ENCODE results near the gene EIPR1. TPM values are rescaled to one million over a fixed set of nuclear protein-coding genes. Genes with fewer than 3 reads are reported as not detected.

EIPR1 gene
- total and polyA plus RNA-seq, 10 of the 15 experiments (the other 5 are each of a cell fraction or from before 2014, with no cell fraction given): 23.6 to 61.2 (median 42.2) TPM

GRCh38 chr2:3277748-3278520, 99.7 kb downstream of the EIPR1 start:
- Histone ChIP-seq H3K79me2 (ENCODE audit: control insufficient read depth, insufficient read depth, low read length) (no peaks in the 10 kb centered on the region), H3K4me3 (no peak overlapping the region), H3K9ac (ENCODE audit: control insufficient read depth, insufficient read depth, low read length) (no peak overlapping the region), H4K20me1 (ENCODE audit: control insufficient read depth, insufficient read depth) (no peaks in the 10 kb centered on the region), H3K27me3 (replicated peaks in 1 of 2; ENCODE audit: control insufficient read depth in 2 of 2, insufficient read depth in 2 of 2, low read length in 1 of 2) (no peaks in the 10 kb centered on the region), H3K4me2 (ENCODE audit: control insufficient read depth, insufficient read depth) (no peak overlapping the region), H2AFZ (ENCODE audit: control insufficient read depth, low read depth, low read length) (no peak overlapping the region), H3K27ac (ENCODE audit: control insufficient read depth, insufficient read depth) (no peak overlapping the region), H3K36me3 (ENCODE audit: control insufficient read depth in 2 of 2, insufficient read depth in 2 of 2, low read length in 1 of 2) (peaks cover 3 to 6% of the 10 kb centered on the region in 2 experiments; a peak in 2 of 4 replicates), H3K9me3 (replicated peaks; ENCODE audit: control insufficient read depth, insufficient read depth, low read length) (peaks cover 5% of the 10 kb centered on the region), H3K4me1 (ENCODE audit: control insufficient read depth, insufficient read depth, low read length) (no peaks in the 10 kb centered on the region)
- no TSS peak for BruUV-seq (replicated peaks)
- ATAC-seq (no peak), DNase-seq (ENCODE audit: low read depth, low spot score) (no peak), FAIRE-seq (no peak)
- WGBS (ENCODE audit: insufficient coverage, insufficient replicate concordance, low lambda C conversion rate, missing lambda C conversion rate): 96% methylated on average over 16 of the region's 16 CpGs
- ChIA-PET RAD21 (ENCODE audit: unreplicated experiment) (no interaction called here), SMC1A (ENCODE audit: uncharacterized antibody, unreplicated experiment) (no interaction called here), CTCF (no interaction called here), POLR2A (no interaction called here)
- in situ Hi-C loops (cut with MboI): no loop called here
- TF ChIP-seq ZBTB33 (IDR thresholded peaks at IDR 0.05): no peak
- no peak for TF ChIP-seq BCL3 (IDR thresholded peaks at IDR 0.05; ENCODE audit: borderline replicate concordance, insufficient read depth, low read depth, low read length, poor library complexity, severe bottlenecking)
- no peak for TF ChIP-seq HDGF (IDR thresholded peaks at IDR 0.05)
- no peak for TF ChIP-seq SUPT20H (IDR thresholded peaks at IDR 0.05; ENCODE audit: borderline replicate concordance, control insufficient read depth, low read depth, low read length)
- TF ChIP-seq, protein P1, sequence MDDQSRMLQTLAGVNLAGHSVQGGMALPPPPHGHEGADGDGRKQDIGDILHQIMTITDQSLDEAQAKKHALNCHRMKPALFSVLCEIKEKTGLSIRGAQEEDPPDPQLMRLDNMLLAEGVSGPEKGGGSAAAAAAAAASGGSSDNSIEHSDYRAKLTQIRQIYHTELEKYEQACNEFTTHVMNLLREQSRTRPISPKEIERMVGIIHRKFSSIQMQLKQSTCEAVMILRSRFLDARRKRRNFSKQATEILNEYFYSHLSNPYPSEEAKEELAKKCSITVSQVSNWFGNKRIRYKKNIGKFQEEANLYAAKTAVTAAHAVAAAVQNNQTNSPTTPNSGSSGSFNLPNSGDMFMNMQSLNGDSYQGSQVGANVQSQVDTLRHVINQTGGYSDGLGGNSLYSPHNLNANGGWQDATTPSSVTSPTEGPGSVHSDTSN (IDR thresholded peaks at IDR 0.05; ENCODE audit: insufficient replicate concordance, low read depth, low read length): no peak
- TF ChIP-seq PML (IDR thresholded peaks at IDR 0.05; ENCODE audit: low read length): no peak
- TF ChIP-seq CHD2 (IDR thresholded peaks at IDR 0.05; ENCODE audit: borderline replicate concordance, low read depth, low read length): no peak
- TF ChIP-seq ZBED1 (IDR thresholded peaks at IDR 0.05; ENCODE audit: borderline replicate concordance): no peak
- TF ChIP-seq BCLAF1 (IDR thresholded peaks at IDR 0.05): no peak
- TF ChIP-seq RELA (IDR thresholded peaks at IDR 0.05; ENCODE audit: borderline replicate concordance, partially characterized antibody): no peak
- no peak for TF ChIP-seq ZNF384 (IDR thresholded peaks at IDR 0.05; ENCODE audit: borderline replicate concordance, low read depth, low read length)
- TF ChIP-seq IKZF1 (conservative IDR thresholded peaks at IDR 0.05): no peak
- no peak for TF ChIP-seq IRF4 (IDR thresholded peaks at IDR 0.05; ENCODE audit: low read depth, low read length)
- no peak for TF ChIP-seq JUNB (IDR thresholded peaks at IDR 0.05)
- intact Hi-C loops (cut with micrococcal nuclease; ENCODE audit: unreplicated experiment): no loop called here
